LNCAP (cell line): Measurements from ENCODE around the gene SLC25A36.

Source experiments
- CTCF ChIP-seq: fragments of 450-650 bp; IDR thresholded peaks from 2 replicates; pipeline ENCODE4 v1.5.1; 2017; ENCODE audit warnings: mild to moderate bottlenecking

The SLC25A36 gene

GRCh38 chr3:140933109-140933508 lies 8.5 kb upstream of the SLC25A36 start:
- no peak for TF ChIP-seq CTCF

- no peak for TF ChIP-seq CTCF
These were observed 8.1 kb upstream of the SLC25A36 start for GRCh38 chr3:140933552-140933951.

GRCh38 chr3:140941090-140941433 lies 574 bp upstream of the SLC25A36 start:
- TF ChIP-seq CTCF, result no peak

DNA sequence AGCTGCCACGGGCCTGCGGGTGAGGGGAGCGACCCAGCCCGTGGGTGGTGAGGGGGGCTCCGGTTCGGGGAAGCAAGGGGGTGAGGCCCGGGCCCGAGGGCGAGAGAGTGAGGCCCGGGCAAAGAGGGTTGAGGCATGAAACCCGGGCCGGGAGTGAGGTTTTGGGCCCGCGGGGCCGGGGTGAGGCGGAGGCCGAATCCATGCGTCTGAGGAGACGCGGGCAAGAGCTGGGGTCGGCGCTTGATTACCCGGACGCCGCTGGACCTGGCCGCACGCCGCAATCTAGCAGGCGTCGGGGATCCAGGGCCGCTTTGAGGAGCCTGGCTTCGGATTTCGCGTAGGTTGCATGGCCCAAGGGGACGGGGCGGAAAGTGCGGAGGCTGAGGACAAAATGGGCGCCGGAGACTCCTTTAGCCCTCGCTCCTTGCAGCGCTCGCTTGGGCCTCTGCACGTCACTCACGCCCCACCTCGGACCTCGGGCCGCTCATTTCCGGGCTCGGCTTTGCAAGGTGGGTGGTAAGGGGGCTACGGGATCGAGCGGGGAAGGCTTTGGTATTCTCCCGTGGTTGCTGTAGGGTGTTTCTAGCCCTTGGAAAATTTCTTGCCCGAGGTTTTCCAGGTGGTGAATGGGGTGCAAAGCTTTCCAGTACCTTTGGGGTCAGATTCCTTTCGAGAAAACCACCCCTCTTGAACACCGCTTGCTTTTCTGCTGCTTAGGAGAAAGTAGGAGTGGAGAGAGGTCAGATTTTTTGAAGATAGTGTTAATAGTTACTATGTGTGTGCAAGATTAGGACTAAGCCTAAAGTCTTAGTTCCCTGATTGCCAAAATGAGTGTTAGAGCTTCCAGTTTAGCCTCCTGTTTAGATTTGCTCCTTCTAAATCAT lies 827 bp downstream of the SLC25A36 start:
- no peak for TF ChIP-seq CTCF

DNA sequence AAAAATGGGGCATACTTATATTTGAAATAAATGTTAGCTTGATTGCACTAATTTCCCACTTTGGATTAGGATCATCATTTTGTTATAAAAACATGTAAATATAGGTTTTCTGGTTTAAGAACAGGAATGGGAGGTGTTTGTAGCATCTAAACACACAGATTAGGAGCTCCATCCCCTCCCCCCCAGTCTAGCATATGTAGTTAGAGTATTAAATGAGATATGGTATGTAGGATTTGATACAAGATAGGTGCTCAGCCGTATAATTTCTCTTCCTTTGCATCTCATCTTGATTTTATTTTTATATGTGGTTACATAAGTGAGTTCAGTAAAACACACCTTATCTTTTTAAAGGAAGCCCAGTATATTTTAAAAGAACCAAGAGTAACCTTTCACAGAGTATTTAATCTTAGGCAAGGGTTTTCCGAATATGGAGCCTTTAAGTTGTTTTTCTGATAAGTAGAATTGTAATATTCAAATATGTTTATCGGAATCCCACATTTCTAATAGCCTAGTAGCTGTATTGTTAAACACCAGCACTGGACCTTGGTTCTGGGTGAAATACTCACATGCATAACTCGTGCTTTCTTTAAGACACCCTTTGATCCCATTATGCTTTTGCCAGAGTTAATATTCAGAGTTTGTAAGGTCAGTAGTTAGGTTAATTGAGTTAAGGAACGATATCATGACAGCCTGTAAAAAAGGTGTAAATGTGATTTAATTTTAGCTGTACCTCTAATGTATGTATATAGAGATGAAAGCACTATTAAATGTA lies 2.3 kb downstream of the SLC25A36 start:
- no peak for TF ChIP-seq CTCF

DNA sequence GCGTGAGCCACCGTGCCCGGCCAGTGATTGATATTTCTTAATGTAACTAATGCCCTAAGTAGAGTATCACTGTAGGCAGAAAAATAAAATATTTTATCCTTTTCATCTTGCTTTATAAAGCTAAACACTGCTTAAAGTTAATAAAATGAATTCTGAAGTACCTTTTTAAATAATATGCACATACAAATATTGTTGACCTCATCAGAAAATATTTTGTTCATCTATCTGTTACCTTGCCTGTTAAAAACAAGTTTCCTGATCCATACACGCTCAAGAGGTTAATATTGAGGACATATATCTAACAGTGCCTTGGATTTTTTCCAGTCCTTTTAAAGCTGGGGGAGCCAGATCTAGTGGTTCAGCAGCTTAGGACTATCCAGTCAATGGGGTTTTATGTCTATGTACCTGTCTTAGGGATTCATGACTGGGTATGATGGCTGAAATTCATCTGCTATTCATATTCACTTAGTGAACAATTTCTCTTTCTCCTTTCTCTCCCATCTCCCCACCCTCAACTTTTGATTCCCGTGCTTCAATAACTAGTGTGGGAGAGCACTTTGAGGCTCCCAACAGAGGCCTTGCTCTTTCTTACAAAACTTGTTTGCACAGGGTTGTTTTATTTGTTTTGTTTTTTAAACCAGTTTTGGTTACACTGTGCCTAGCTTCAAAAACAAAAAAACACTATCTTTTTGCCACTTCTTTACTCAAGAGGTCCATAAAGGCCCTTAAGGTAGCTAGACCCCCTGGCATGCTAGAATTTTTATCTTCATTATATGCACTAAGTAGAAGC lies 7.0 kb downstream of the SLC25A36 start:
- TF ChIP-seq CTCF, result no peak

DNA sequence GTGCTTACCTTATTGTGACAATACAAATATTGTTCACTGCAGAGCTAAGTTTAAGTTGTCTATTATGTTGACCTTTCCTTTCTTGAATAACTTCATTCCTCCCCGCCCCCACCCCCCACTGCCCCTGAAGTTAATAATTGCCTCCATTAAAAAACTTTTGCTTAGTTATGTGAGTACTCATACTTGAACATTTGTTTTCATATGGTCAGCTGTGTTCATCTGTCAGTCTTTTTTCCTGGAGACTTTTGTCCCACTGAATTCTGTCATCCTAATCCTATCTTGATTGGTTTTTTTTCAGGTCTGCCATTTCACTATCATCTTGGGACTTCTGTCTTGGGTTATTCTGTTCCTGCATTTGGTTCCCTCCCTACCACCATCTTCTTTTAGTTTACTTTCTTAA lies 8.5 kb downstream of the SLC25A36 start:
- TF ChIP-seq CTCF, result no peak
